GM18502 (cell line): ENCODE measurements around the gene GLB1L.
"Not testable (repeated sequence)": the region's sequence is repeated elsewhere in the genome, so short reads cannot be mapped to it uniquely, and the experiment has no call there.

Experiments used
- ATAC-seq: cut with Tn5 transposase; IDR thresholded peaks from one replicate; pipeline ENCODE4 v1.9.1; 2021; ENCODE audit warnings: mild to moderate bottlenecking; ENCODE audit not compliant: unreplicated experiment, poor library complexity

The GLB1L gene

DNA sequence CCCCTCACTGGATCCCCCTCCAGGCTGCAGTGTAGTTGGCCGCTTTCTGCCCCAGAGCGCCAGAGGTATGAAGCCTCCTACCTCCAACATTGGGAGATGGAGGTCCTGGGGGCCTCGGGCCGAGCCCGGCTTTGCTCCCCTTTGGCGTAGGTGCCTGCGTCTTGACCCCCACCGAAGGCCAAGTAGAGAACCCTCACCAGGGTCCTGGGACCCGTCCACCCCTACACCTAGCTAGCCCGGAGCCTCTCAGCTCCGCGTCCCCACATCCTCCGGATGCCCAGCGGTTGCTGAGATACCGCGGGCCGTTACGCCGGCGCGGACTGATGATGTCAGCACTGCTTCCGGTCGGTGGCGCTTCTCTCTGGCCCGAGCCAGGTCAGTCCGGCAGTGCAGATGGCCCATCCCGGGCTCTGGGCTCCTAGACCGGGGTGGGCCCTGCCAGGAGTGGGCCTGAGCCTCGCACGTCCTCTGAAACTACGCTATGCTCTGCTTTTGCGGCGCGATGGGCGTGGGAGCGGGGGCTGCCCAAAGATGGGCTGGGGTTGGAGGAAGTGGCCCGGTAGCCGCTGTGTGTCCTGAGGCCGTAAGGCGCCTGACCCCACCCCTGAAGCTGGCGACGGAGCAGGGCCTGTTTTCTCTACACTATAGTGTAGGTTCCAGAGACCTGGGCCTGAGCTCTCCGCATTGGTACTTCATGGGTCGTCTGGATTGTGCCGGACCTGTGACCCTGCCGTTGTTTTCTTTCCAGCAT, at the start of gene GLB1L, which contains the start of gene STK16:
TSS of gene GLB1L (minus strand) at position 297 of the 751 bp plus-strand sequence. CDS start 1,871 bp downstream, outside the sequence.
TSS of gene STK16 (plus strand) at position 332 of the 751 bp plus-strand sequence. CDS start 521 bp downstream, outside the sequence.
- peak; percentile 80 for ATAC-seq

- ATAC-seq = peak; percentile 90
Measured at GRCh38 chr2:219294356-219295351, 49.4 kb upstream of the GLB1L start.

DNA sequence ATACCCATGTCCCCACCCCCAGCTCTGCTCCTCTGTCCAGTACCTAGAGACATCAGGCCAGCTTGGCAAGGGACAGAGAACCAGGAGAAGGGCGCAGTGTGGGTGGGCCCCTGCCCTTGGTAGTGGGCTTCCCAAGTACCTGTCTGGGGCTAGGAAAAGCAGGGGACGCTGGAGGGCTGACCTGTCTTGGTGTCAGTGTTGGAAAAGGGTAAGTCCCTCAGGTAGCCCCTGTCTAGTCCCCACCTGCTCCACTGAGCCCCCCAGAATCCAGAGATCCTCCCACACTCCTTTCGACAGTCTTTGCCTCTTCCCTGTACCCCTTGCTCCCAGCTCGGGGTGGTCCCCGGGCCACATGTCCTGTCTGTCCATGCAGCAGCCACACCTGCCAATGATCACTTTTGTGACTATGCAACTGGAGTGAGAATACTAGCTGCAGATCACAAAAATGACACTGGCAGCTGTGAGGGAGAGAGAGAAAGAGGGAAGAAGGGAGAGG, 48.5 kb upstream of the GLB1L start:
- no peak for ATAC-seq

DNA sequence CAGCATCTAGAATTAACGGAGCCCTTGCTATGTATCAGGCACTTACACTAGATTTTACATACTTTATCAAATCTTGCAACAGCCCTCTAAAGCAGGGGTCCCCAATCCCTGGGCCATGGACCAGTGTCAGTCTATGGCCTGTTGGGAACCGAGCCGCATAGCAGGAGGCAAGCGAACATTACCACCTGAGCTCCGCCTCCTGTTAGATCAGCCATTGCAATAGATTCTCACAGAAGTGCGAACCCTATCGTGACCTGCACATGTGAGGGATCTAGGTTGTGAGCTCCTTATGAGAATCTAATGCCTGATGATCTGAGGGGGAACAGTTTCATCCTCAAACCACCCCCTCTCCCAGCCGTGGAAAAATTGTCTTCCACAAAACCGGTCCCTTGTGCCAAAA, 47.4 kb upstream of the GLB1L start:
- ATAC-seq = no peak

DNA sequence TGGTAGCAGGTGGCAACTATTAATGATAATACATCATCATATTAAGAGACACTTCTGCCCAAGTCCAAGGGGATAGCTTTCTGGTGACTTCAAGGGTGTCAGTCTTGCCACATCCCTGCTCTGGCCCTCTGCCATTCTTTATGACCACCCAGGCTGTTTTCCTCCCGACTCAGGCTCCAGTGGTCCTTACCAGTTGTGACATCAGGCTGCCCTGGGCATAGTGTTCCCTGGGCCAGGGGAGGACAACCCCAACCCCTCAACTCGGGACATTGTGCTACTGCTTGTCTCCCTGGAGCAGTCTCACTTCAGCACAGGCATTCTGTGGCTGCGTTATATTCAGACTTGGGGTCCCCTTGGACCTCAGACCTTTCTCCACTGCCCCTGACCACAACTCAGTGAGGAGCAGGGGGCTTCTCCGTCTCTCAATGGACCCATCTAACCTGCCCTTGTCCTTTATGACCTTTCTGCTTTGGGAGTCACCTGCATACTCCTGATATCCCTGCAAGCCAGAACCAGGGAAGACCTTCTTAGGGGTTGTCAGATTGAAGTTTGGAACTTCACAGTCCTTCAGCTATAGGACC, 46.8 kb upstream of the GLB1L start:
- no peak for ATAC-seq

GRCh38 chr2:219291394-219291793, 46.1 kb upstream of the GLB1L start:
- ATAC-seq = no peak

DNA sequence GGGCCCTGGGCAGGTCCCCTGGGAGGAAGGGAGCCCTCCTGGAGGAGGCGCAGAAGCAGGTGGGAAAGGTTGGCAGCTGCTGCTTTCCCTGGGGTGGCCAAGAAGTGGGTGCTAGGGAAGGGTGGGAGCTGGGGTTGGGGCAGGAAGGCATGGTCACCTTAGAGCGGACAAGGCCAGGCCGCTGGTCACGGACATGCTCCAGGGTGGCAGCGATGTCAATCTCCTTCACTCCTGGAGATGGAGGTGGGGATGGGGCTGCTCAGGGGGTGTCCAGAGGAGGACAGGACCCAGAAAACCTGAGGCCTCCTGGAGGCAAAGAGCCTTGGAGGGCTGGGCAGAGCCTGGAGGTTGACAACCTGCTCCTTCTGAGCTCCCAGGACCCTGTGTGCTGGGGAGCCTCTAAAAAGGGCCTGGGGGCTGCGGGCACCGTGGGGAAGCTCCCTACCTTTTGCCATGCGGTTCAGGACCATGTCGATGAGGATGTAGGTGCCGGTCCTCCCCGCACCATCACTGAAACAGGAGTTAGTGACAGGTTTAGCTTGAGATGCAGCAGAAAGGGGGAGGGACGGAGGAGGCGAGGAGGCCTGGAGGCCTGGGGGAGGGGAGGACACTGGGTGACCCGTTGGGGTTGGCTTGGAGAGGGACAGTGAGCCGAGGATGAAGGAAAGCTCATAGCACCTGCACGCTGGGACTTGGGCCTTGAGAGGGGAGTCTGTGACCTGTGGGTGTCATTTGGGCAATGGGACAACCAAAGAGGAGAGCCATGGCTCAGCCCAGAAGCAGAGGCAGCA, 45.3 kb upstream of the GLB1L start:
- no peak for ATAC-seq

GRCh38 chr2:219289537-219290361, 44.5 kb upstream of the GLB1L start:
- no peak for ATAC-seq

GRCh38 chr2:219289195-219289536, 43.9 kb upstream of the GLB1L start:
- no peak for ATAC-seq

GRCh38 chr2:219287580-219288265, 42.5 kb upstream of the GLB1L start:
- no peak for ATAC-seq

DNA sequence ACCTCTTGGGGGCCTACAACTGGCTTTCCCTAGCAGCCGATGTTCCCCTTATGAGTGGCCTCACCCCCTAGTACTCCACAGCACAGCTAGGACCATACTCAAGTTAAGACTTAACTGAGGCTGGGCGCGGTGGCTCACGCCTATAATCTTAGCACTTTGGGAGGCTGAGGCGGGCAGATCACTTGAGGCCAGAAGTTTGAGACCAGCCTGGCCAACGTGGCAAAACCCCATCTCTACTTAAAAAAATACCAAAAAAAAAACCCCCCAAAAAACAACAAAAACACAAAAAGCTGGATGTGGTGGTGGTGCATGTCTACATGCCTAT, 41.8 kb upstream of the GLB1L start:
- ATAC-seq = not testable (repeated sequence)

DNA sequence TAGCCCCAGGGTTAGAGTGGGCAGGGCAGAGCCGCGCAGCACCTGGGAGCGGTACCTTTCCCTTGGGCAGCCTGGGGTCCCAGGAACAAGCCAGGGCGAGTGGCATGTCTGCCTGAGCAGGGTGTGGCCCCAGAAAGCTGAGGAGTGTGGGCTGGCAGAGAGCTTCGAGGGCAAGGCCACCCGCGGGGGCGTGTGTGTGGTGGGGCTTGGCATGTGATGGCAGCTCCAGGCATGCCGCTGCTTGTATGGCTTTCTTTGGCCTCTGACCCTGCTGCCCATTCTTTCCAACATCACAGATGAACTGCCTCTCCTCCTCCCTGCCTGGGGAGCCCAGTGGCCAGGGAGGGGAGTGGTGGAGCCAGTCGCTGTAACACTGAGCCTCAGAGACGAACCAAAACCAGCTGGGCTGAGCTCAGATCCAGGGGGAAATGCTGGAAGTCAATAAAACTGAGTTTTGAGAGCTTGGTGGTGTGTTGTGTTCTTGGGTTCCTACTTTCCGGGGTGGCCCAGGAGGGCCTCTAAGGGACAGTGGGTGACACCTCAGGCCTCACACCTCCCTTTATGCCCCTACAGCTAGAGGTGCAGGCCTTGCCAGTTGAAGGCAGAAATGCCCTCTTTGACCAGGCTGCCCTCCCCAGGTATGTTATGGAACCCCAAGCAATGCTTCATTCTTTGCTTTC, 41.3 kb upstream of the GLB1L start:
- no peak for ATAC-seq

DNA sequence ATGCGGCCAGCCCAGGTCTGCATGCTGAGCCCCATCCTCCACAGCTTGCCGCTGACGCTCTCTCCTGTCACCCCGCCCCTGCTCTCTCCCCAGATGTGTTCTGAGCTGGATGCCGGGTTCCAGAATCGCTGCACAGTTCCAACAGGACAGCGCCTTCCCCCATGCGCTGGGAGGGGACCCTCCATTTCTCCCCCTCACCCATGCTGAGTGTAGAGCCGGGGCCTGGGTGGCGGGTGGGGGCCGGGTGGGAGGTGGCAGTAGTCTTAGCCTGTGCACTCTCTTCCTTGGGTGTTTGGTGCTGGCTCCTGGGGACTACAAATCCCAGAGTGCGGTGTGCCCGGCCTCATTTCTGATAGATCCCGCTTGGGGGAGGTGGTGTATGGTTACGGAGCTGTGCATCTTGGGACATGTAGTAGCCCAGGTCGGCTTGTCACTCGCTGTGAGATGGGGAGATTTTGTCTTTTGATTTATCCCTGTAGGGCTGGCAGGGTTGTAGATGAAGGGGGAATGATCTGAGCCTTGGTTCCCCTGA, 40.7 kb upstream of the GLB1L start:
- no peak for ATAC-seq

- ATAC-seq = no peak
Measured at GRCh38 chr2:219285373-219285735, 40.1 kb upstream of the GLB1L start.

GRCh38 chr2:219284501-219285372, 39.5 kb upstream of the GLB1L start:
- ATAC-seq = no peak

GRCh38 chr2:219282943-219283581, 37.8 kb upstream of the GLB1L start:
- no peak for ATAC-seq
